ENCODE measurements around the gene WDR83. TPM values are rescaled to one million over a fixed set of nuclear protein-coding genes. Genes with fewer than 3 reads are reported as not detected.

The WDR83 gene
- polyA plus RNA-seq, 3 donors, result 7.9 to 9.9 (median 8.5) TPM

GRCh38 chr19:12705654-12706331, 39.2 kb downstream of the WDR83 start:
- peaks cover 70 to 96% of the 10 kb centered on the region in 2 donors for H3K36me3 Mint-ChIP-seq
- H3K4me3 ChIP-seq (replicated peaks in 1 of 3; ENCODE audit: low read depth in 2 of 3, low read length in 3 of 3), result no peak overlapping the region
- DNase-seq, result no peak
- H3K9ac ChIP-seq (ENCODE audit: insufficient read depth, low read length, poor library complexity, severe bottlenecking), result no peak overlapping the region
- H4K20me1 ChIP-seq (ENCODE audit: insufficient read depth, low read length), result no peaks in the 10 kb centered on the region
- no peaks in the 10 kb centered on the region for H3K4me1 ChIP-seq (ENCODE audit: control insufficient read depth in 1 of 2, insufficient read depth in 2 of 2, low read length in 2 of 2)
- H3K27me3 Mint-ChIP-seq (ENCODE audit: low read depth in 3 of 3), result peaks cover 0 to 2% (median 1%) of the 10 kb centered on the region in 3 donors
- no peak overlapping the region for H3K27ac ChIP-seq (ENCODE audit: low read depth in 1 of 2, low read length in 2 of 2)
- peak overlapping the region in 1 of 7 donors; percentile 43 for H3K27ac Mint-ChIP-seq
- no peak overlapping the region for H2AFZ ChIP-seq (ENCODE audit: insufficient read depth, low read depth, low read length, poor library complexity, severe bottlenecking)
- H3K27me3 ChIP-seq (ENCODE audit: control insufficient read depth in 2 of 2, insufficient read depth in 2 of 2, low read length in 2 of 2), result no peaks in the 10 kb centered on the region
- intact Hi-C loops (cut with micrococcal nuclease), result no loop called here
- no peaks in the 10 kb centered on the region for H3K79me2 ChIP-seq (ENCODE audit: insufficient read depth, low read length)
- no peak overlapping the region for H3K4me3 Mint-ChIP-seq
- peaks cover 81 to 93% of the 10 kb centered on the region in 2 donors for H3K36me3 ChIP-seq (replicated peaks in 1 of 2; ENCODE audit: control insufficient read depth in 1 of 2, insufficient read depth in 2 of 2, low read length in 2 of 2)
- H3K9me3 ChIP-seq (replicated peaks in 1 of 2; ENCODE audit: control insufficient read depth in 1 of 2, insufficient read depth in 1 of 2, low read length in 2 of 2), result no peaks in the 10 kb centered on the region
- no peak overlapping the region for H3K4me2 ChIP-seq (replicated peaks; ENCODE audit: extremely low read depth, low read length, poor library complexity, severe bottlenecking)
- H3K9me3 Mint-ChIP-seq, result no peaks in the 10 kb centered on the region
- TF ChIP-seq, protein P1, sequence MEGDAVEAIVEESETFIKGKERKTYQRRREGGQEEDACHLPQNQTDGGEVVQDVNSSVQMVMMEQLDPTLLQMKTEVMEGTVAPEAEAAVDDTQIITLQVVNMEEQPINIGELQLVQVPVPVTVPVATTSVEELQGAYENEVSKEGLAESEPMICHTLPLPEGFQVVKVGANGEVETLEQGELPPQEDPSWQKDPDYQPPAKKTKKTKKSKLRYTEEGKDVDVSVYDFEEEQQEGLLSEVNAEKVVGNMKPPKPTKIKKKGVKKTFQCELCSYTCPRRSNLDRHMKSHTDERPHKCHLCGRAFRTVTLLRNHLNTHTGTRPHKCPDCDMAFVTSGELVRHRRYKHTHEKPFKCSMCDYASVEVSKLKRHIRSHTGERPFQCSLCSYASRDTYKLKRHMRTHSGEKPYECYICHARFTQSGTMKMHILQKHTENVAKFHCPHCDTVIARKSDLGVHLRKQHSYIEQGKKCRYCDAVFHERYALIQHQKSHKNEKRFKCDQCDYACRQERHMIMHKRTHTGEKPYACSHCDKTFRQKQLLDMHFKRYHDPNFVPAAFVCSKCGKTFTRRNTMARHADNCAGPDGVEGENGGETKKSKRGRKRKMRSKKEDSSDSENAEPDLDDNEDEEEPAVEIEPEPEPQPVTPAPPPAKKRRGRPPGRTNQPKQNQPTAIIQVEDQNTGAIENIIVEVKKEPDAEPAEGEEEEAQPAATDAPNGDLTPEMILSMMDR (IDR thresholded peaks at IDR 0.05), result no peak
- H3K4me1 Mint-ChIP-seq, result no peaks in the 10 kb centered on the region
- WGBS (ENCODE audit: insufficient coverage), result 95% methylated on average over 22 of the region's 29 CpGs

- Histone ChIP-seq H3K4me3 (replicated peaks in 1 of 3; ENCODE audit: low read depth in 2 of 3, low read length in 3 of 3) (no peak overlapping the region), H3K27ac (ENCODE audit: low read depth in 1 of 2, low read length in 2 of 2) (no peak overlapping the region), H3K4me1 (ENCODE audit: control insufficient read depth in 1 of 2, insufficient read depth in 2 of 2, low read length in 2 of 2) (no peaks in the 10 kb centered on the region), H4K20me1 (ENCODE audit: insufficient read depth, low read length) (no peaks in the 10 kb centered on the region), H3K36me3 (replicated peaks in 1 of 2; ENCODE audit: control insufficient read depth in 1 of 2, insufficient read depth in 2 of 2, low read length in 2 of 2) (peaks cover 80 to 93% of the 10 kb centered on the region in 2 donors), H3K79me2 (ENCODE audit: insufficient read depth, low read length) (no peaks in the 10 kb centered on the region), H3K9ac (ENCODE audit: insufficient read depth, low read length, poor library complexity, severe bottlenecking) (no peak overlapping the region), H3K27me3 (ENCODE audit: control insufficient read depth in 2 of 2, insufficient read depth in 2 of 2, low read length in 2 of 2) (no peaks in the 10 kb centered on the region), H2AFZ (ENCODE audit: insufficient read depth, low read depth, low read length, poor library complexity, severe bottlenecking) (no peak overlapping the region), H3K9me3 (replicated peaks in 1 of 2; ENCODE audit: control insufficient read depth in 1 of 2, insufficient read depth in 1 of 2, low read length in 2 of 2) (no peaks in the 10 kb centered on the region), H3K4me2 (replicated peaks; ENCODE audit: extremely low read depth, low read length, poor library complexity, severe bottlenecking) (no peak overlapping the region)
- Mint-ChIP-seq H3K9me3 (no peaks in the 10 kb centered on the region), H3K4me1 (no peaks in the 10 kb centered on the region), H3K27ac (no peak overlapping the region), H3K27me3 (ENCODE audit: low read depth in 3 of 3) (peaks cover 0 to 2% (median 1%) of the 10 kb centered on the region in 3 donors), H3K4me3 (no peak overlapping the region), H3K36me3 (peaks cover 70 to 96% of the 10 kb centered on the region in 2 donors)
- 90% methylated on average over 7 of the region's 13 CpGs for WGBS (ENCODE audit: insufficient coverage)
- TF ChIP-seq, protein P1 (IDR thresholded peaks at IDR 0.05), result no peak
- DNase-seq, result no peak
- intact Hi-C loops (cut with micrococcal nuclease), result no loop called here
Measured at GRCh38 chr19:12706332-12706718, 39.7 kb downstream of the WDR83 start.
